Small intestine (tissue), 7 donors: ENCODE results near the gene RERG. TPM values are rescaled to one million over a fixed set of nuclear protein-coding genes. Genes with fewer than 3 reads are reported as not detected.

Experiments used
- DNase-seq, 2 donors: peaks; one replicate each; pipeline versions ENCODE4 v3.0.0 to v3.0.0-alpha.2; 2013
- FAIRE-seq: peaks from 2 replicates; lab custom pipeline; 2012; peaks lifted over from hg19 to GRCh38; lab: Jason Lieb, UNC
- H3K27ac ChIP-seq, 3 donors: one replicate each; pipeline ENCODE4 v1.5.1; 2013; ENCODE audit warnings: low read length in 2 of 3, mild to moderate bottlenecking in 2 of 3, control low read depth in 1 of 3, inconsistent platforms in 1 of 3, low read depth in 1 of 3, moderate library complexity in 1 of 3
- H3K27me3 ChIP-seq, 3 donors: one replicate each; pipeline ENCODE4 v1.6.1; 2013; ENCODE audit warnings: low read length in 3 of 3, inconsistent platforms in 1 of 3; ENCODE audit not compliant: control insufficient read depth in 3 of 3, insufficient read depth in 3 of 3
- H3K36me3 ChIP-seq, 3 donors: one replicate each; pipeline ENCODE4 v1.6.1; 2013; ENCODE audit warnings: low read length in 3 of 3, inconsistent platforms in 1 of 3, low read depth in 1 of 3, mild to moderate bottlenecking in 1 of 3, moderate library complexity in 1 of 3; ENCODE audit not compliant: control insufficient read depth in 3 of 3, insufficient read depth in 2 of 3
- H3K4me1 ChIP-seq, 3 donors: one replicate each; pipeline ENCODE4 v1.6.1; 2013; ENCODE audit warnings: low read length in 2 of 3, inconsistent platforms in 1 of 3, low read depth in 1 of 3, mild to moderate bottlenecking in 1 of 3, moderate library complexity in 1 of 3; ENCODE audit not compliant: control insufficient read depth in 3 of 3, insufficient read depth in 2 of 3
- H3K4me3 ChIP-seq, 3 donors: one replicate each; pipeline ENCODE4 v1.5.1; 2013; ENCODE audit warnings: low read length in 3 of 3, control low read depth in 1 of 3, inconsistent platforms in 1 of 3, low read depth in 1 of 3, mild to moderate bottlenecking in 1 of 3, moderate library complexity in 1 of 3
- H3K9me3 ChIP-seq, 2 donors: one replicate each; pipeline ENCODE4 v1.6.1; 2013; ENCODE audit warnings: low read depth in 1 of 2, low read length in 1 of 2; ENCODE audit not compliant: control insufficient read depth in 2 of 2, insufficient read depth in 1 of 2
- WGBS, 3 donors: extraction: QIAGEN DNeasy Blood & Tissue Kit; methylation state at CpG; one replicate each; pipeline ENCODE4 v1.1.7; 2013; 5-methylcytosine and 5-hydroxymethylcytosine counted together
- polyA plus RNA-seq, 4 donors: library from polyadenylated mRNA; stranded (reverse) in 3 of 4; unstranded in 1 of 4; fragments of 200-250 nt in 3 of 4; fragments of 120-200 nt in 1 of 4; gene quantifications; one replicate each; pipeline versions ENCODE4 v1.2.1 to v1.2.3, GENCODE V29; 2013
- donor health status: healthy with polysubstance abuse.
- donor health status: control.
- donor health status: control.
- donor health status: Bipolar disorder and iron deficiency.
- donor health status: healthy.

RERG gene
- polyA plus RNA-seq, 4 donors, result 0.45 to 4.9 (median 2.4) TPM

DNA sequence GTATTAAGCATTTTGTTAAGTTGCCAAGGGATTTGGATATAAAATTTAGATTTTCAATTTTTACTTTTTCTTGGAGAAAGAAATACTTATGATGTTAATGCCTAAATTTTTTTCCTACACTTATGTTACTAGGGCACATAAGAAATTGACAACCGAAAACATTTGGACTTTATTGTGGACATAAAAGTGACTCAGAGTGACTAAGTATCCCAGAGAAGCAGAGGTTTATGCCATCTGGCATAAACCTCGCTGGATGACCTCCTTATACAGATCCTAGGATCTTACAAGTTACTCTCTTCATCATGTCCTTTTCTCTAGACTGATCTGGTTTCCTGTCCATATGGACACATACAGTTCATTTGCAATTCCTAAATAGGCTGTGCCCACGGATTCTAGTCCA, 89.8 kb downstream of the RERG start:
- WGBS, 3 donors, result 54 to 55% (median 55%) methylated on average over 3 of the region's 3 CpGs

DNA sequence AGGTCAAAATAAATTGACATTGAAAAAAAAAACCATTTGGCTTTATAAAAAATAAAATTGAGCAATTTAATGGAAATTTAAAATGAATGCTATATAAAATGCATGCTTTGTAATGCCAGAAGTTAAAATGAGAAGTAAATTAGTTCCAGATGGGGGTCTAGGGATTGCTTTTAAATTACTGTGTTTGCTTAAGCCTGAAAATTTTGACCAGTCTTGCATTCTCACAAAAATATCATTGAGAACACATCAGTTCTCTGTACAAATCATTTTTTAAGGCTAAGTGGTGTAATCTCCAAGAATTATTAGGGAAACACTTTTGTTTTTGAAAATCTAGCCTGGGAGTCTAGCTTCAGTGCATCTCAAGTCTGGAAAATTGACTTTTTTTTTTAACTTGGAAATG, 90.7 kb downstream of the RERG start:
- H3K27me3 ChIP-seq, result no peaks in the 10 kb centered on the region
- FAIRE-seq (no peak), DNase-seq (no peak)
- no peaks in the 10 kb centered on the region for H3K4me1 ChIP-seq
- no peaks in the 10 kb centered on the region for H3K9me3 ChIP-seq
- H3K36me3 ChIP-seq, result no peaks in the 10 kb centered on the region
- no peak overlapping the region for H3K4me3 ChIP-seq
- H3K27ac ChIP-seq, result no peak overlapping the region

More for the DNA sequence above, 89.8 kb downstream of the RERG start:
- no peak overlapping the region for H3K27ac ChIP-seq
- H3K27me3 ChIP-seq, result no peaks in the 10 kb centered on the region
- FAIRE-seq, result no peak
- H3K36me3 ChIP-seq, result no peaks in the 10 kb centered on the region
- H3K9me3 ChIP-seq, result no peaks in the 10 kb centered on the region
- H3K4me1 ChIP-seq, result no peaks in the 10 kb centered on the region
- H3K4me3 ChIP-seq, result no peak overlapping the region
- no peak for DNase-seq

DNA sequence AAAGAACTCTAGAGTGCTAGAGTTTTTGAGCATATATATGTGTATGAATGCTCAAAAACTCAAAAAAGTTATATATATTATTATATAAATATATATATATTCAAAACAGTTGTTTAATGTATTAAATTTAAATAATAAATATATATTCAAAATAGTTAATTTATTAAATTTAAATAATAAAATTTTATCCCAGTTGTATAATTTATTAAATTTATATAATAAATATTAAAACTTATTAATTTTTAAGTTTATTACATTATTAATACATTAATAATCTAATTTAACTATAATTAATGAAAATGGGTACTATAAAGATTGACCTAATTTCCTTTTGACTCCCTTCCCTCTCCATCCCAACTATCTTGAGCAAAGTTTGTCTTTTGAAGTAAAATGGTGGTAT, 97.8 kb downstream of the RERG start:
- no peak overlapping the region for H3K27ac ChIP-seq
- H3K9me3 ChIP-seq, result no peaks in the 10 kb centered on the region
- no peak for DNase-seq
- H3K4me3 ChIP-seq, result no peak overlapping the region
- no peaks in the 10 kb centered on the region for H3K4me1 ChIP-seq
- peak; percentile 91 for FAIRE-seq
- H3K36me3 ChIP-seq, result no peaks in the 10 kb centered on the region
- H3K27me3 ChIP-seq, result no peaks in the 10 kb centered on the region

DNA sequence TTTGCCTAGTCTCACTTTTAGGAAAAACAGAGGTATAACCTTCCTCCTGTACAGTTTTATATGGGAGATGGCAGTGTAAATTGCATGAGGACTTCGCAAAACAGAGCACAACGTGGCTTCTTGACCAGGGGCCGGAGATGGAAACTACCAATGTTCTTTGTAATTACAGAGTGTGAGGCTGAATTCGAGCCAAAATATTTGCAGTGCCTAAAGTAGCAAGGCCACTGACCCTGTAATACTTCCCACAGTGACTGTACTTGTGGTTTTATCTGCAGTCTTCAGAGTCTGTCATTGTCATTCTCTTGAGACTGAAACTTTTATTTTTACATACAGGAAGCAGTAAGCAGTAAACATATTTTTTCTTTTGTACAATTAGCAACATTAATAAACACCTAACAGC, 98.9 kb downstream of the RERG start:
- Histone ChIP-seq H3K27ac (no peak overlapping the region), H3K9me3 (no peaks in the 10 kb centered on the region), H3K4me1 (no peaks in the 10 kb centered on the region), H3K4me3 (no peak overlapping the region), H3K36me3 (no peaks in the 10 kb centered on the region), H3K27me3 (no peaks in the 10 kb centered on the region)
- DNase-seq (no peak), FAIRE-seq (no peak)
- 62 to 80% (median 64%) methylated on average over 4 of the region's 4 CpGs for WGBS, 3 donors

DNA sequence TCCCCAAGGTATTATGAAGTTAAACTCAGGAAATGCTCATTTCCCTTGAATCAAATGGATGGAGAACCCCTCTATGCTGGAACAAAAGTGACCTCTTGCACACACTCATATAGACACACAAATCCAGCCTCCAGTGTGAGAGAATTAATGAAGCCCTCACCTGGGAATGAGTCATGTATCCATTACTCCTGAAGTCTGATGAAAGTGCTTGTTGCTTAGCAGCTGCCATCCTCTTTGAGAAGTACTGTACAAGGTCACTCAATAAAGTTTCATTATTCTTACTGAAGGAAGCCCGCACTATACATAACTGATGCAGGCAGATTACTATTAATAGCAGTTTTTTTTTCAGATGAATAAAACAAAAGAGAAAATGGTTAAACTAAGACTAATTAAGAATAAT, 102.3 kb downstream of the RERG start:
- Histone ChIP-seq H3K27ac (no peak overlapping the region), H3K9me3 (no peaks in the 10 kb centered on the region), H3K27me3 (no peaks in the 10 kb centered on the region), H3K4me3 (no peak overlapping the region), H3K4me1 (no peaks in the 10 kb centered on the region), H3K36me3 (no peaks in the 10 kb centered on the region)
- FAIRE-seq (no peak), DNase-seq (no peak)
- 0% methylated on average over 1 of the region's 1 CpG for WGBS, 3 donors

DNA sequence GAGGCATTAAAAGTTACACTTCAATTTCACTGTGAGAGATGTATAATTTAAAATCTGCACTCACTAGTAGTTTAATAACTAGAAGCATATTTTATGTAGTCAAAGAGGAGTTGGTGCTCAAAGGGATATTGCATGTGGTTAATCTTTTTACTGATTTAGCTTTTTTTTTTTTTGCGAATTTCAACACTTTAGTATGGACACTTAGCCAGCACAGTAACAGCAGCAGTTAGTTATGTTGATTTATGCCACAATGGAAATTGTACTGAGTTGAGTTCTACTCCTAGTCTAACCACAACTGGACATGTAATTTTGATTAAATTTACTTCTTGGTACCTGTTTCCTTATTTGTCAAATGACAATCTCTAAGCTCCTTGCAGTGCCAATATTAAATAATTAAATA, 104.2 kb downstream of the RERG start:
- Histone ChIP-seq H3K9me3 (no peaks in the 10 kb centered on the region), H3K36me3 (no peaks in the 10 kb centered on the region), H3K27ac (no peak overlapping the region), H3K27me3 (no peaks in the 10 kb centered on the region), H3K4me3 (no peak overlapping the region), H3K4me1 (no peaks in the 10 kb centered on the region)
- FAIRE-seq (no peak), DNase-seq (no peak)
- 38 to 60% (median 48%) methylated on average over 1 of the region's 1 CpG for WGBS, 3 donors

DNA sequence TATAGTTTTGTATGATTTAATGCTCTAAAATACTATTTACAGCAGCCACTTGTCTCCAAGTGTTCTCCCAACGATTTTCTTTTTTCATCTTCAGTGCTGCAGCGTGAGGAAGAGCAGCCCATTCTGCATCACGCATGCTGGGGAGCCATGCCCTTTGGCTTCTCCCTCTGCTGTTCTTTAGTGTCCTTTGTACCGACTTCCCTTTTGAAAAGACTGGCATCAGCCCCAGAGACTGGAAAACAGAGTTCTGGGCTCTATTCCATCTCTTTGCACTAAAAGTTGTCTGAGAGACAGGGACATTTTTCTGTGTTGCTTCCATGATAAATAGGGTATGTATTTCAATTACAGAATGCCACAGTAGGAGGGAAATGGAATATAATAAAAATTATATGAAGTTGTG, 105.1 kb downstream of the RERG start:
- no peaks in the 10 kb centered on the region for H3K9me3 ChIP-seq
- no peaks in the 10 kb centered on the region for H3K4me1 ChIP-seq
- 57 to 59% (median 59%) methylated on average over 4 of the region's 4 CpGs for WGBS, 3 donors
- H3K4me3 ChIP-seq, result no peak overlapping the region
- H3K27me3 ChIP-seq, result no peaks in the 10 kb centered on the region
- H3K27ac ChIP-seq, result no peak overlapping the region
- DNase-seq (no peak), FAIRE-seq (no peak)
- H3K36me3 ChIP-seq, result no peaks in the 10 kb centered on the region

DNA sequence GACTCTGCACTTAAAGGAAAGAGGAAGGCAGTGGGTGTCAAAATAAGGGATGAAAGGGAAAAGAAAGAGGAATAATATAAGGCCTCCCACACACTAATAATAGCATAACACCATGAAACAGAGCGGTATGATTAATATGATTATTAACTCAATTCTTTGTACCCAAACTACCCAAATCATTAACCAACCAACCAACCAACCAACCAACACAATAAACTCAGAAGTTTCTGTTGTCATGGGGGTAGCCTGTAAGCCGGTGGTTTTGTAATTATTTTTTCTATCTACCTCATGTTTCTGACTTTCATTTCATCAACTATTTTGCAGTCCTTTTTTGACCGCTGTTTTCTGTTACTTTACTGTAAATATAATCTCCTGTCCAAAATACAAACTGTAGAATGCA, 105.8 kb downstream of the RERG start:
- WGBS, 3 donors, result 78 to 90% (median 86%) methylated on average over 3 of the region's 3 CpGs
- no peak for FAIRE-seq
- no peak overlapping the region for H3K27ac ChIP-seq

DNA sequence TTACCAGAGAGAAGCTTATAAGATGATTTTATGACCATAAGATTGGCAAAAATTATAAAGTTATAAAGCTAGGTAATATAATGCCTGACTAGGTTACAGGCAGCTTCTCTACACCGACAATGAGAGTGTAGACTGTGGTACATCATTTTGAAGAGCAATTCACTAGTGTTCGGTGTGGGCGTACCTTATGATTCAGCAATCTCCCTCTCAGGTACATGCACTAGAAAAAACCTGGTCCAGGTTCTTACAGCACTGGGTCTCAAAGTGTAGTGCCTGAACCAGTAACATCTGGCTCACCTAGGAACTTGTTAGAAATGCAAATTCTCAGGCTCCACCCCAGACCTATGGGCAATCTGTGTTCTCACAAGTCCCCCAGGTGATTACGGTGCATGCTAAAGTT, 106.7 kb downstream of the RERG start:
- Histone ChIP-seq H3K9me3 (no peaks in the 10 kb centered on the region), H3K4me1 (no peaks in the 10 kb centered on the region), H3K27ac (no peak overlapping the region), H3K36me3 (no peaks in the 10 kb centered on the region), H3K27me3 (no peaks in the 10 kb centered on the region), H3K4me3 (no peak overlapping the region)
- WGBS, 3 donors, result 93 to 96% (median 95%) methylated on average over 4 of the region's 4 CpGs
- DNase-seq (no peak), FAIRE-seq (no peak)

More for the DNA sequence above, 105.8 kb downstream of the RERG start:
- Histone ChIP-seq H3K27me3 (no peaks in the 10 kb centered on the region), H3K9me3 (no peaks in the 10 kb centered on the region), H3K4me3 (no peak overlapping the region), H3K36me3 (no peaks in the 10 kb centered on the region), H3K4me1 (no peaks in the 10 kb centered on the region)
- DNase-seq, result no peak
